CD4-positive, alpha-beta T cell treated with Interferon gamma for 1 hour (primary cell): ENCODE data around the gene GALNT4.
A peak's percentile ranks its signal among the peaks of the same experiment; 100 is the strongest.

Source experiments
- DNase-seq: peaks from one replicate; pipeline ENCODE4 v3.0.0-alpha.2; 2020

Gene GALNT4

GRCh38 chr12:89528434-89528833 lies 3.8 kb upstream of the GALNT4 start:
- DNase-seq, result no peak

DNA sequence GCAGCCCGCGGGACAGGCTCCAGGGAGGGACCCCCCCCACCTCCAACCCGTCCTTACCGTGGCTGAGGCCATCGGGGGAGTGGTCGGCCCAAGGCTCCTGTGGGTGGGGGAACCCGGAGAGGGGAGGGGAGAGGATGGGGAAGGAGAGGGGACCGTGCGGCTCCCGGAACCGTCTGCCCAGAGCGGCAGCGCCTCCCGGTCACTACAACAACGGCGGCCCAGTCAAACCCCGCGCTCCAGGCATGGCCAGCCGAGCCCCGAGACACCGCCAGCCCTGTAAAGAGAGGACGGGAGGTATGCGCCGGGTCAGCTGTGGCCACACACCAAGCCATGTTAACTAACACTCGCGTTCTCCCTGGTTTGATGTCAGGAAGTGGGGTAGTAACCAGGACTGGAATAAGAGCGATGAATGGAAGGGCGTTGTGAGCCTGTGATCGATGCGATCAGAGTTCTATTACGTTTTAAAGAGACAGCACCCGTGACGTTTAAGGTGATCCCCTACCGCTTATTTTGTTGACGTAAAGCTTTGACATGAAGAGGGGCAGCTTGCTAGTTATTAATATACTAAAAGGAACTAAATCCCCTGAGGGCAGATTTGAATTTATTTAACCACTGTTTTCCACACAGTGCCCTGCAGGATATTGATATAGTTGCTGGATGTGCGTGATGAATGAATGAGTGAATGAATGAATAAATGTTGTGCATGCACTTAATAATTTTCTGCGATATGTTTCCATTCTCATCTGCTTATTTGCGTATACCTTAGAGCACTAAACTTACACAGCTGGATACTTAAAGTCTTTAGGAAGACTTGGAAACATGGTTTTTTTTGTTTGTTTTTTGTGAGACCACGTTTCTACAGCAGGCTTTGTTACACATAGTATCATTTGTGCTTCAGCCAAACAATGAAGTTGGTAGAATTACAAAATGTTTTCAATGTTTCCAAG lies 1.5 kb upstream of the GALNT4 start, which contains the start of gene POC1B:
POC1B (minus strand) TSS at position 224 of the 947 bp plus-strand sequence; CDS start at position 72, 152 bp downstream.
- peak; percentile 62 for DNase-seq

DNA sequence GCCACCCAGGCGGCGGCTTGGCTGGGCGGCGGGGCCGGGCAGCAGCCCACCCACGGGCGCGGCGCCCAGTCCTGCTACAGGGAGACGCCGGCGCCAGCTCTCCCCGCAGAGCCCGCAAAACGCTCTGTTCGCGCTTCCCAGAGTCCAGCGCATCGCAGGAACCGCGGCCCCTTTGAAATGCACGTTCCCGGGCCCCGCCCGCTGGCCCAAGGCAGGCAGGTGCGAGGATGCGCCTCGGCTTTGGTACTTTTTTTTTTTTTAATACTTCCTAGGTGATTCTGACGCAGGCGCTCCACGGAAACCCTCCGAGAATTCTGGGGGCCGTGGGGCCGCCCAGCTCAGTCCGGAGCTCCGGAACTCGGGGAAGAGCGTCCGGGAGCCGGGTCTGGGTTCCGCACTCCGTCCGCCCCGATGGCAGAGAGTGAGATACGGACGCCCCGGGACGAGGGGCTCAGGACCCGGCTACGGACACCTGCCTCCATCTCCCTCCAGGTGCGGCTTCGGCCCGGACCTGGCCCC lies 768 bp upstream of the GALNT4 start:
- peak; percentile 31 for DNase-seq

DNA sequence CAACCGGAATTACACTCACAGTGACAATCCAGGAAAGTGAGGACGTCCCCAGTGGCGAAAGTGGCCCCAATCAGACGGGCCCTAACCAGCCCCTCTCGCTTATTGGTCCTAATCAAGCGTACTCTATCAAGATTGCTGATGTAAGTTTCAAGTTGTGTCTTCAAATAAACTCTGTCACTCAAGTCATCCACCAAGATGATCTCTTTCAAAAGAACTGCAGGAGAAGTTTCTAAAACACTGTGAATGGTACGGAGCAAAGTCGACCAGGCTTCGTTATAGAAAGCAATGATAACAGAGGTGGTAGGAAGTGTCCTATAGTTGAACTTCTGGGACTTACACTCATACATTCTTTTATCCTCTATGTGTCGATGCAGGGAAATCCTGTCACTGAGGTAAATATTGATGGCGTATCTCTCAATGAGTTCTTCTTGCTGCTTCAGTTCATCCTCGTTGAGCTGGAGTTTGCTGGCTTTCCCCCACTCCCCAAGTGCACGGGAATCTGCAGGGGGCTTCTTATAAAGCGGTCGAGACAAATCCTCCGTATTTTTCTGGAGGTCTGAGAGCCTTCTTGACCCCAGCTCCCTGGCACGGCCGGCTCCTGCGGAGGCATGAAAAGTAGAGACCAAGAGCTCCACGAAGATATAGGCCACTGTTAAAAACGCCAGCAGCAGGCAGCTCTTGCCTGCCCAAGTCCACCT lies 604 bp downstream of the GALNT4 start:
- no peak for DNase-seq

- no peak for DNase-seq
These were observed 1.2 kb downstream of the GALNT4 start for GRCh38 chr12:89523393-89523792.

DNA sequence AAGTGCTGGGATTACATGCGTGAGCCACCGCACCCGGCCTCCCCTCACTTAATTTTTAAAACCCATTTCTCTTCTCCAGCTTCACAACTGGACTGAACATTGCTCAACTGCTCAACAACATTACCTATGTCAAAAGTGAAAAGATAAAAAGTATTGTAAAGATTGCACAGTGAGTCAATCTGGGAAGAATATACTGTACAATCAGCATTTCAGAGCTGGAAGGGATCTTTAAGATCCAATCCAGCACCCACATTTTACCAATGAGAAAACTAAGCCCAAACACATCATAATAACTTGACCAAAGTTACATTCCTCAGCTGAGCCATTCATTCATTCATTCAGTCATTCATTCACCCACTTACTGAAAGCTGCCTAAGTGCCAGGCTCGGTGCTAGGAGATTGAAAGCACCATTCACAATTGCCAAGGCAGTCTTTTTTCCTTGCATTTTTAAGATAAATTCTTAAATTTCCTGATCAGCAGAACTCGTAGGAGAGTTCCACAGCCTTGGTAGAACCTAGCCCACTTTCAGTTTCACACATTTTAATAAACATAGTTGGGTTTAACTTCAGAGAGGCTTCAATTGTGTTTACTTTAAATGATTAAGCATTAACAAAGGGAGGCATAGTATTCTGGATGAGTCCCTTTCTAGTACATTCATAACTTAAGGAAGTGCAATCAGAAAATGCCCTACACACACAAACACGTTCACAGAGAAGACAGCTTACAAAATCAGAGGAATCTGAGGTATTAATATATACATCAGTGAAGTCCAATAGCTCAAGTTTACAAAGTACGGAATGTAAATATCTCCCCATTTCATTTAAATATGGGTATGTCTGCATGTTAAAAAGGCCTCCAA lies 3.0 kb downstream of the GALNT4 start:
- DNase-seq, result no peak

GRCh38 chr12:89517720-89518119 lies 6.9 kb downstream of the GALNT4 start:
- DNase-seq, result no peak

GRCh38 chr12:89516633-89517032 lies 8.0 kb downstream of the GALNT4 start:
- no peak for DNase-seq

GRCh38 chr12:89514751-89515150 lies 9.8 kb downstream of the GALNT4 start:
- DNase-seq, result no peak

- DNase-seq, result no peak
These were observed 11.1 kb downstream of the GALNT4 start for GRCh38 chr12:89513544-89513943.

GRCh38 chr12:89507015-89507824 lies 17.4 kb downstream of the GALNT4 start:
- DNase-seq, result no peak

- DNase-seq, result no peak
These were observed 18.5 kb downstream of the GALNT4 start for GRCh38 chr12:89506050-89506449.

DNA sequence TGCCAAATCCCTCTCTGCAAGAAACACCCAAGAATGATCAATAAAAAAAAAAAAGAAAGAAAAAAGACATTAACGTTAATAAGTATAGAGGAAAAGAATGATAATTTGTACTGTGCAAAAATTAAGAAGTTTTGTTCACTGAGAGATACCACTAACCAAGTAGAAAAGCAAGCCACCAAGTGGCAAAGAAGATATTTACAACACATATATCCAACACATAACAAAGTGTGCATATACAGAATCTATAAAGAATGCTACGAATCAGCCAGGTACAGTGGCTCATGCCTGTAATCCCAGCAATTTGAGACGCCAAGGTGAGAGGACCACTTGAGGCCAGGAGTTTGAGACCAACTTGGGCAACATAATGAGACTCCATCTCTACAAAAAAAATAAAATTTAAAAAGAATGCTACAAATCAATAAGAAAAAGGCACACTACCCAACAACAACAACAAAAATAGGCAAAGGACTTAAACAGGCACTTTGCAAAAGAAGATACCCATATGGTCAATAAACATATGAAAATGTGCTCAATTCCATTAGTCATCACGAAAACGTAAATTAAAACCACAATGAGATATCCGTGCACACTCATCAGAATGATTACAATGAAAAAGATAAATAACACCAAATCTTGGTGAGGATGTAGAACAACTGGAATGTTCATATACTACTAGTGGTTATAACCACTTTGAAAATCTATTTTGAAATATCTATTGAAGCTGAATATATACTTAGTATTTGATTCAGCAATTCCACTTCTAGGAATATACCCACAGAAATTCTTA lies 19.8 kb downstream of the GALNT4 start:
- no peak for DNase-seq

DNA sequence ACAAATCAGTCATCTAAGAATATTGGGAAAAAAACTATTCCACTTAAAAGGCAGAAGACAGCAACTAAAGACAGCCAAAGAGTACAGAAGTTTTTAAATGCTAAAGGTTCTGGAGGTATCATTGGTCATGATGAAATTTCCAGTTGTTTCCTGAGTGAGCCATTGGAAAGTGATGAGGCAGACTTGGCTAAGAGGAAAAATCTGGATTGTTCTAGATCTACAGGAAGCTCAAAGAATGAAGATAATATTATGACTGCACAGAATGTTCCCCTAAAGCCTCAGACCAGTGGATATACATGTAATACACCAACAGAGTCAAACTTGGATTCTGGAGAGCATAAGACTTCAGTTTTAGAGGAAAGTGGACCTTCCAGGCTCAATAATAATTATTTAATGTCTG lies 22.8 kb downstream of the GALNT4 start:
- DNase-seq, result no peak

DNA sequence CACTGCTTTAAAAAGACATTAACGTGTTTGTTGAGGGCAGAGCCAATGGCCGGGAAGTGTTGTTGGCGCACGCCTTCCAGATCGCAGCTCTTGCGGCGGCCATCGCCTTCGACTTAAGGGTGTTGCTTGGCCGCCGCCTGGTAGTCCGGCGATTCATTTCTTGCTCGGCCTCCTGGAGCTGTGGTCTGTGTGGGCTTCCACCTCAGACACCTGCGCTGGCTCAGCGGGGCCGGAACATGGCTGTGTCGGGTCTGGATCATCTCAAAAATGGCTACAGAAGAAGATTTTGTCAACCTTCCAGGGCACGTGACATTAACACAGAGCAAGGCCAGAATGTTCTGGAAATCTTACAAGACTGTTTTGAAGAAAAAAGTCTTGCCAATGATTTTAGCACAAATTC lies 24.7 kb downstream of the GALNT4 start:
- no peak for DNase-seq

DNA sequence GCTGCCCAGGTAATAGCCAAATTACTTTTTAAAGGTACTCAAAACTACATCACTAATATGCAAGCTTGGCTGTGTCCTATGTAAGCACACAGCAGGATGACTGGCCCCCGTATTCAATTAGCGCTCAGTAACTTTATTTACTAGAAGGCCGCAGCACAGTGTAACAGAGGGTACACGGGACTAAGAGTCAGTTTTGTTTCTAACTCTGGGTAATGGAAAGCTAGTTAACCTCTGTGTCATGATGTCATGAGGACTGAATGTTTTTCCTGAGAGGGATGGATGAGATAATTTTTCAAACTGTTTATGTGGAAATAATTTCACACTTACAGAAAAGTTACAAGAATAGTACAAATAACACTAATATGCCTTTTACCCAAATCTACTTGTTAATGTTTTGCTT lies 27.1 kb downstream of the GALNT4 start:
- no peak for DNase-seq

- DNase-seq, result no peak
These were observed 27.6 kb downstream of the GALNT4 start for GRCh38 chr12:89497005-89497404.

GRCh38 chr12:89494411-89495231 lies 30.0 kb downstream of the GALNT4 start:
- no peak for DNase-seq

DNA sequence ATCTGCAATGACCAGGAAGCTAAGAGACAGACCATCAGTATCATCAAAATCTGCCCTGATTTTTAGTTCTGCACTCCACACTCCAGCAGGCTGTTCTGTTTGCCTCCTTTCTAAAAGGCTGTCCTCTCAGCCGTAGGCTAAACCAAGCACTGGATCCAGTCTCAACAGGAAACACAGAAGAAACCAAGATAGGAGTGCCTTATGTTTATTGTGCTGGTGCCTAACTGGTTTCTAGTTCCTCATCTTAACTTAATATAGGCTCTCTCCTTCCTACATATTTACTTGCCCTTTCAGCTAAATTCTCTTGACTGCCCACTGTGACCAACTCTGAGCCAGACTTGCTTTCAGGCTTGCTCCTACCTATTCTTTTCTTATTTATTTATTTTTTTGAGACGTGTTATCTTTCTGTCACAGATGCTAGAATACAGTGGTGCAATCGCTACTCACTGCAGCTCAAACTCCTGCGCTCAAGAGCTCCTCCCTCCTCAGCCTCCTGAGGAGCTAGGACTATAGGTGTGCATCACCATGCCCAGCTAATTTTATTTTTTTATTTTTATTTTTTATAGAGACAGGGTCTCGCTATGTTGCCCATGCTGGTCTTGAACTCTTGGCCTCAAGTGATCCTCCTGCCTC lies 30.8 kb downstream of the GALNT4 start:
- DNase-seq, result no peak

- DNase-seq, result no peak
These were observed 31.7 kb downstream of the GALNT4 start for GRCh38 chr12:89492883-89493282.
